Upper lobe of left lung (tissue), 6 donors: Measurements from ENCODE around the gene DAG1. TPM values are rescaled to one million over a fixed set of nuclear protein-coding genes. Genes with fewer than 3 reads are reported as not detected.
A peak's percentile ranks its signal among the peaks of the same experiment; 100 is the strongest.
"Not testable (repeated sequence)": the region's sequence is repeated elsewhere in the genome, so short reads cannot be mapped to it uniquely, and the experiment has no call there.

Experiments used
- ATAC-seq, 2 donors: fragments of 200-7000 bp; cut with Tn5 transposase; one replicate each; pipeline ENCODE4 v1.9.1; 2022; ENCODE audit warnings: mild to moderate bottlenecking in 2 of 2, moderate library complexity in 2 of 2; ENCODE audit not compliant: low FRiP score in 2 of 2
- DNase-seq, 2 donors: peaks; one replicate each; pipeline ENCODE4 v3.0.0-alpha.2; 2019 to 2020
- H3K27ac ChIP-seq, 4 donors: fragments of 200-600 bp; sonication (generic); one replicate each; pipeline ENCODE4 v1.5.1; 2016 to 2019
- H3K27me3 ChIP-seq, 4 donors: fragments of 200-600 bp; sonication (generic); one replicate each; pipeline ENCODE4 v1.5.1; 2017 to 2019
- H3K36me3 ChIP-seq, 4 donors: fragments of 200-600 bp; sonication (generic); one replicate each; pipeline ENCODE4 v1.5.1; 2016 to 2019
- H3K4me1 ChIP-seq, 4 donors: fragments of 200-600 bp; sonication (generic); one replicate each; pipeline ENCODE4 v1.5.1; 2018 to 2019
- H3K4me3 ChIP-seq, 4 donors: fragments of 200-600 bp; sonication (generic); one replicate each; pipeline ENCODE4 v1.5.1; 2017 to 2019; ENCODE audit warnings: mild to moderate bottlenecking in 2 of 4, moderate library complexity in 1 of 4
- H3K9me3 ChIP-seq, 4 donors: fragments of 200-600 bp; sonication (generic); one replicate each; pipeline ENCODE4 v1.5.1; 2018 to 2019
- EP300 ChIP-seq, 4 donors: sonication (generic); formaldehyde crosslinking; IDR thresholded peaks; one replicate each; pipeline ENCODE4 v1.5.1; 2017; ENCODE audit warnings: antibody characterized with exemption in 4 of 4, control low read depth in 2 of 4
- POLR2A ChIP-seq, 4 donors: fragments of 450-650 bp; IDR thresholded peaks; one replicate each; pipeline ENCODE4 v1.5.1; 2016 to 2017; ENCODE audit warnings: antibody characterized with exemption in 4 of 4, mild to moderate bottlenecking in 2 of 4
- POLR2AphosphoS5 ChIP-seq, 2 donors: sonication (generic); formaldehyde crosslinking; IDR thresholded peaks; one replicate each; pipeline ENCODE4 v1.5.1; 2017; ENCODE audit warnings: antibody characterized with exemption in 2 of 2
- WGBS, 2 donors: methylation state at CpG; one replicate each; pipeline ENCODE4 v1.1.5; 2017 to 2018; 5-methylcytosine and 5-hydroxymethylcytosine counted together
- total RNA-seq, 6 donors: library from RNA; depleted of rRNA in 4 of 6; stranded (reverse); fragments of >200 nt in 4 of 6; gene quantifications; one replicate each; pipeline versions ENCODE4 v1.1.0 to v1.2.1, GENCODE V29; 2016 to 2021
- TF ChIP-seq, protein P1 (sequence below), 6 experiments: fragments of 450-650 bp in 4 of 6; fragments of 200-600 bp in 2 of 6; sonication (generic) in 2 of 6; IDR thresholded peaks; one replicate each; pipeline ENCODE4 v1.5.1; 2016 to 2019; ENCODE audit warnings: antibody characterized with exemption in 6 of 6
- donor health status: DM: no; HTN: no; CAD: no; lungs with moderate emphysema.
- donor health status: DM: no; HTN: yes; CAD: no; lungs with severe emphysema.

The DAG1 gene
- total RNA-seq, 6 donors from 2014 or later = 22.0 to 104 (median 73.5) TPM

DNA sequence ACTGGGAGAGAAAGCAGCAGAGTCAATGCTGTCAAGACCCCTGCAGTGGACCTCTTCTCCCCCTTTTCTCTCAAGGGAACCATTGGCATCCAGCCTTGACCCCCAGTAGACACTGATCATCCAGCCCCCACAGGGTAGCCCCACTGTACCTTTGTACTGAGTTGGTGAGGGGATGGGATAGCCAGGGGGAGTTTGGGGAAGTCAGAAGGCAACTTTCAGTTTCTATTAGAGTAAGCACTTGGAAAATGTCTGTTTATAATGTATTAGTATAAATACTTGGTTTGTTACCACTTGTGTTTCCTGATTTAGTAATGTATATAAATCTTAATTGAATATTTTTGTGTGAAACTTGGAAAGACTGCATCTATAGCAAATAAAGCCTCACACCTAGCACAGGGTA, 25.0 kb downstream of the DAG1 start:
- no peaks in the 10 kb centered on the region for H3K27me3 ChIP-seq
- H3K4me3 ChIP-seq = no peak overlapping the region
- H3K27ac ChIP-seq = peak overlapping the region in 1 of 4 donors; percentile 44
- peaks cover 7 to 26% (median 21%) of the 10 kb centered on the region in 4 donors for H3K4me1 ChIP-seq
- H3K36me3 ChIP-seq = peaks cover 0 to 12% (median 1%) of the 10 kb centered on the region in 4 donors
- ATAC-seq (peak in 1 of 2 donors; percentile 24), DNase-seq (no peak)
- TF ChIP-seq, protein P1, sequence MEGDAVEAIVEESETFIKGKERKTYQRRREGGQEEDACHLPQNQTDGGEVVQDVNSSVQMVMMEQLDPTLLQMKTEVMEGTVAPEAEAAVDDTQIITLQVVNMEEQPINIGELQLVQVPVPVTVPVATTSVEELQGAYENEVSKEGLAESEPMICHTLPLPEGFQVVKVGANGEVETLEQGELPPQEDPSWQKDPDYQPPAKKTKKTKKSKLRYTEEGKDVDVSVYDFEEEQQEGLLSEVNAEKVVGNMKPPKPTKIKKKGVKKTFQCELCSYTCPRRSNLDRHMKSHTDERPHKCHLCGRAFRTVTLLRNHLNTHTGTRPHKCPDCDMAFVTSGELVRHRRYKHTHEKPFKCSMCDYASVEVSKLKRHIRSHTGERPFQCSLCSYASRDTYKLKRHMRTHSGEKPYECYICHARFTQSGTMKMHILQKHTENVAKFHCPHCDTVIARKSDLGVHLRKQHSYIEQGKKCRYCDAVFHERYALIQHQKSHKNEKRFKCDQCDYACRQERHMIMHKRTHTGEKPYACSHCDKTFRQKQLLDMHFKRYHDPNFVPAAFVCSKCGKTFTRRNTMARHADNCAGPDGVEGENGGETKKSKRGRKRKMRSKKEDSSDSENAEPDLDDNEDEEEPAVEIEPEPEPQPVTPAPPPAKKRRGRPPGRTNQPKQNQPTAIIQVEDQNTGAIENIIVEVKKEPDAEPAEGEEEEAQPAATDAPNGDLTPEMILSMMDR (IDR thresholded peaks at IDR 0.05) = no peak
- TF ChIP-seq POLR2A (IDR thresholded peaks at IDR 0.05) (no peak), EP300 (IDR thresholded peaks at IDR 0.05) (no peak), POLR2AphosphoS5 (IDR thresholded peaks at IDR 0.05) (no peak)
- no peaks in the 10 kb centered on the region for H3K9me3 ChIP-seq

DNA sequence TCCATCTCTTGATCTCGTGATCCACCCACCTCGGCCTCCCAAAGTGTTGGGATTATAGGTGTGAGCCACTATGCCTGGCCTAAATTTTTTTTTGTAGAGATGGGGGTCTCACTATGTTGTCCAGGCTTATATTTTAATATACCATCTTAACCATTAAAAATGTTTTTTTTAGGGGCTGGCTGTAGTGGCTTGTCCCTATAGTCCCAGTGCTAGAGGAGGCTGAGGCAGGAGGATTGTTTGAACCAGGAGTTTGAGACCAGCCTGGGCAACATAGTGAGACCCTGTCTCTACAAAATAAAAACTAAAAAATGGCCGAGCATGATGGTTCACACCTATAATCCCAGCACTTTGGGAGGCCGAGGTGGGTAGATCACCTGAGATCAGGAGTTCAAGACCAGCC, 26.8 kb downstream of the DAG1 start:
- not testable (repeated sequence) for H3K27me3 ChIP-seq, H3K4me3 ChIP-seq, ATAC-seq, DNase-seq, H3K27ac ChIP-seq, H3K9me3 ChIP-seq
- Histone ChIP-seq H3K36me3 (peaks cover 0 to 12% (median 0%) of the 10 kb centered on the region in 4 donors), H3K4me1 (peaks cover 17 to 38% (median 33%) of the 10 kb centered on the region in 4 donors)
- WGBS, 2 donors = 93 to 99% methylated on average over 4 of the region's 4 CpGs

DNA sequence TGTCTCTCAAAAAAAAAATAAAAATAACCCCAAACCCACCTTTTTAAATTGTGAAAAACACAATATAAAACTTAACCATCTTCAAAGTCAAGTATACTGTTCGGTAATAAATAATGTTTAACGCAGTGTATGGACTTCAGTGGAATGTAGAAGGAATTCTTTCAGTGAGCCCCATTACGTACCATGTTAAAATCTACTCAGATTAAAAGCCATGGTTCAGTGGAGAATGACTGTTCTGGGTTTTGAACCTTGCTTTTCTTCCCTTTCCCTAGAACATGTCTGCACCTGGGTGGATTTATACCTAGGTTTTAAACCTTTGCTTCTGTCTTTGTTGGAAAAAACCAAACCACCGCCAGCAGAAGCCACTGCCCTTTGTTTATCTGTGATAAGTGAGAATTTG, 27.5 kb downstream of the DAG1 start:
- ATAC-seq = no peak
- WGBS, 2 donors = 84 to 89% methylated on average over 4 of the region's 4 CpGs
- no peak for TF ChIP-seq EP300 (IDR thresholded peaks at IDR 0.05)
- TF ChIP-seq POLR2A (IDR thresholded peaks at IDR 0.05) = no peak
- TF ChIP-seq, protein P1 (IDR thresholded peaks at IDR 0.05) = no peak
- no peak for TF ChIP-seq POLR2AphosphoS5 (IDR thresholded peaks at IDR 0.05)

DNA sequence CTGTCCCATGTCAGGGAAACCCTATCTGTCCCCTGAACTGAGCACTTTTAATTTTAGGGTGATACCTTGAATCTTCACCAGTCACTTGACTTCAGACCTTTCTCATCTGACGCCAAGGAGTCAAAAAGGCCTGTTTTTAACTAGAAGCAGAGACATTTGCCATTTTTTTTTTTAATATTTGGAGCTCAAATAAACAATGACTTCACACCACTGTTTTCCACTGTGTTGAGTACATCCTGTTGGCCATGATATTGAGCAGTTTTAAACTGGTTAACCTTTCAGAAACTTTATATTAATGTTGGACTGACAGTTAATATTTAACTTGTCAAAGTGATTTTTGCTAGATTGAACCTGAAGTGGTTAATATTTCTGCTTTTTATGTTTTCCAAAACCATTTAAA, 28.2 kb downstream of the DAG1 start:
- H3K9me3 ChIP-seq = no peaks in the 10 kb centered on the region
- no peak for DNase-seq
- H3K4me1 ChIP-seq = peaks cover 17 to 38% (median 33%) of the 10 kb centered on the region in 4 donors
- H3K36me3 ChIP-seq = peaks cover 0 to 8% (median 0%) of the 10 kb centered on the region in 4 donors
- H3K27ac ChIP-seq = no peak overlapping the region
- no peak overlapping the region for H3K4me3 ChIP-seq
- TF ChIP-seq EP300 (IDR thresholded peaks at IDR 0.05) (no peak), POLR2AphosphoS5 (IDR thresholded peaks at IDR 0.05) (no peak), POLR2A (IDR thresholded peaks at IDR 0.05) (no peak)
- TF ChIP-seq, protein P1 (IDR thresholded peaks at IDR 0.05) = no peak
- ATAC-seq = no peak
- H3K27me3 ChIP-seq = no peaks in the 10 kb centered on the region
- 38 to 67% methylated on average over 1 of the region's 1 CpG for WGBS, 2 donors

More for the DNA sequence above, 27.5 kb downstream of the DAG1 start:
- Histone ChIP-seq H3K27ac (no peak overlapping the region), H3K4me1 (peaks cover 17 to 38% (median 33%) of the 10 kb centered on the region in 4 donors), H3K36me3 (peaks cover 0 to 7% (median 0%) of the 10 kb centered on the region in 4 donors), H3K9me3 (no peaks in the 10 kb centered on the region), H3K27me3 (no peaks in the 10 kb centered on the region), H3K4me3 (no peak overlapping the region)
- no peak for DNase-seq

DNA sequence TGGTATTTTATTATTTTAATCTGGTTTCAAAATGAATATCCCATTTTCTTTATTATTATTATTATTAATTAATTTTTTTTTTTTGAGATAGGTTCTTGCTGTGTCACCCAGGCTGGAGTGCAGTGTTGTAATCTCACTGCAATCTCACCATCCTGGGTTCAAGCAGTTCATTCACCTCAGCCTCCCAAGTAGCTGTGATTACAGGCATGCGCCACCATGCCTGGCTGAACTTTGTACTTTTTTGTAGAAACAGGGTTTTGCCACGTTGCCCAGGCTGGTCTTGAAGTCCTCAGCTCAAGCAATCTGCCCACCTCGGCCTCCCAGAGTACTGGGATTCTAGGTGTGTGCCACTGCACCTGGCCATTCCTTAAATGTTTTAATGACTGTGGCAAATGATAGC, 28.6 kb downstream of the DAG1 start:
- WGBS, 2 donors = 84 to 97% methylated on average over 3 of the region's 3 CpGs
- no peak for ATAC-seq
- TF ChIP-seq, protein P1 (IDR thresholded peaks at IDR 0.05) = no peak
- no peak for TF ChIP-seq EP300 (IDR thresholded peaks at IDR 0.05)
- Histone ChIP-seq H3K4me3 (no peak overlapping the region), H3K27ac (no peak overlapping the region), H3K9me3 (no peaks in the 10 kb centered on the region), H3K27me3 (no peaks in the 10 kb centered on the region), H3K4me1 (peaks cover 17 to 35% (median 33%) of the 10 kb centered on the region in 4 donors), H3K36me3 (peaks cover 0 to 4% (median 0%) of the 10 kb centered on the region in 4 donors)
- DNase-seq = no peak
